VCaP (cell line): ENCODE results near the gene MPDZ.

Experiments used
- H3K27ac ChIP-seq: fragments of 450-650 bp; 2 replicates; pipeline ENCODE4 v1.5.1; 2017
- CTCF ChIP-seq: fragments of 450-650 bp; conservative IDR thresholded peaks from 2 replicates; pipeline ENCODE4 v1.5.1; 2017; ENCODE audit warnings: mild to moderate bottlenecking, moderate library complexity

The MPDZ gene

GRCh38 chr9:13139641-13140171 lies 139.8 kb downstream of the MPDZ start:
- TF ChIP-seq CTCF: no peak
- peak overlapping the region; percentile 37; the same call in 1 of the 2 replicates for H3K27ac ChIP-seq

GRCh38 chr9:13137426-13137825 lies 142.1 kb downstream of the MPDZ start:
- TF ChIP-seq CTCF: no peak
- peak overlapping the region; percentile 47 for H3K27ac ChIP-seq

- no peak overlapping the region for H3K27ac ChIP-seq
Measured at GRCh38 chr9:13131991-13132390, 147.5 kb downstream of the MPDZ start.

GRCh38 chr9:13131416-13131815 lies 148.1 kb downstream of the MPDZ start:
- TF ChIP-seq CTCF: no peak
- no peak overlapping the region for H3K27ac ChIP-seq

More at GRCh38 chr9:13131991-13132390, 147.5 kb downstream of the MPDZ start:
- TF ChIP-seq CTCF: no peak

- TF ChIP-seq CTCF: no peak
- H3K27ac ChIP-seq: no peak overlapping the region
Measured at GRCh38 chr9:13128266-13128860, 151.1 kb downstream of the MPDZ start.

- no peak for TF ChIP-seq CTCF
- H3K27ac ChIP-seq: no peak overlapping the region
Measured at GRCh38 chr9:13127131-13127530, 152.4 kb downstream of the MPDZ start.

- no peak for TF ChIP-seq CTCF
Measured at GRCh38 chr9:13125261-13125660, 154.2 kb downstream of the MPDZ start.

More at GRCh38 chr9:13125261-13125660, 154.2 kb downstream of the MPDZ start:
- no peak overlapping the region for H3K27ac ChIP-seq
